ENCODE results near the gene FYCO1.

GRCh38 chr3:45943207-45943846 is 52.3 kb downstream of the FYCO1 start, which contains the start of gene CXCR6:
- TF ChIP-seq CTCF (optimal IDR thresholded peaks at IDR 0.05 in 1 of 3, IDR thresholded peaks at IDR 0.05 in 1 of 3, conservative IDR thresholded peaks at IDR 0.05 in 1 of 3; ENCODE audit: extremely low read depth in 1 of 3, insufficient read depth in 2 of 3, low read length in 3 of 3) (no peak), EZH2 (IDR thresholded peaks at IDR 0.05; ENCODE audit: low read length) (no peak)
